GM20431 (cell line): ENCODE measurements around the gene STX8.
"Not testable (repeated sequence)": the region's sequence is repeated elsewhere in the genome, so short reads cannot be mapped to it uniquely, and the experiment has no call there.

Experiments
- in situ Hi-C: fragments of 300-500 bp; cut with MseI, MboI; formaldehyde crosslinking; loops from one replicate; pipeline ENCODE4 v1.15.0; 2020; ENCODE audit warnings: low sequenced_read_pairs; ENCODE audit not compliant: unreplicated experiment

The STX8 gene

GRCh38 chr17:9408868-9409829, 166.5 kb downstream of the STX8 start:
- in situ Hi-C loops = no loop called here

- in situ Hi-C loops = no loop called here
These were observed 167.2 kb downstream of the STX8 start for GRCh38 chr17:9408381-9408780.

DNA sequence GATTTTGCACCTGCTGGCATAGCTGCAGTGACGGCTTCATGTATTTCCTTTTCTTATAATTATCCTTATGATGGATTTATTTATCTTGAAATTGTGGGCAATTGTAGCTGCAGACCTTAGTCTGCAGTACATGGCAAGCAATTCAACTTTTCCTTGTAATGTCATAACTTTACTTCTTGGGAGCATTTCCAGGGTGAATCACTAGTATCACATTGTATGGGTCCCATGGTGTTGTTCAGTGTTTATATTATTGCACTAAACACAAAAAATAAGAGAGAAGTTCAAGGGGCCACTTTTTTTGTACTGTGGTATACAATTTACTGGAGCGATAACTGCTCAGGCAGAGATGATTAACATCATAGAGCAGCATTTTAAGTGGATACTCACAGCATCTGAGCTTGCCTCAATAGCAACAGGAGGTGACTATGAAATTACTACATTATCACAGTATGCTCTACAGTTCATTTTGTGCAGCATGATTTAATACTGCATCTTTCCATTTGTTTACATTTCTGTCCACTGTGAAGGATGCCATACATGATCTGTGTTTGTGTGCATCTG, 169.5 kb downstream of the STX8 start:
- in situ Hi-C loops = no loop called here

DNA sequence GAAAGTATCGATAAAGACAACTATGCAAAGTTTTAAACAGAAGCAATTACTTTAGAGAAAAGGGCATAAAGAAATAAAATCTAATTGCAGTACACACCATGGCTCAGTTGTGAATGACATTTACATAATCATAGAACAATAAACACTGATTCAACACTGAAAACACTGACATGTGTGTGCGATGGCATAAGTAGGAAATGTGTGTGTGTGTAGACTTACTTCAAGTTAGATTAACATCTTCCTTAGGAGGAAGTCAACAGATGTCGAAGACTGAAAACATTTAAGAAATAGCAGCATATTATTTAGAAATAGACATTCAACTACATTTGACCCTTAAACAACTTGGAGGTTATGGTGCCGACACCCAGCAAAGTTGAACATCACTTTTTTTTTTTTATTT, 172.4 kb downstream of the STX8 start:
- in situ Hi-C loops = no loop called here

GRCh38 chr17:9402590-9403199, 172.9 kb downstream of the STX8 start:
- in situ Hi-C loops = no loop called here

- in situ Hi-C loops = no loop called here
These were observed 174.2 kb downstream of the STX8 start for GRCh38 chr17:9401434-9401833.

- in situ Hi-C loops = no loop called here
These were observed 186.5 kb downstream of the STX8 start for GRCh38 chr17:9389111-9389527.

- in situ Hi-C loops = no loop called here
These were observed 189.2 kb downstream of the STX8 start for GRCh38 chr17:9386401-9386800.

- in situ Hi-C loops = no loop called here
These were observed 191.8 kb downstream of the STX8 start for GRCh38 chr17:9383826-9384225.

- in situ Hi-C loops = no loop called here
These were observed 193.0 kb downstream of the STX8 start for GRCh38 chr17:9382626-9383025.

- in situ Hi-C loops = no loop called here
These were observed 194.6 kb downstream of the STX8 start for GRCh38 chr17:9381068-9381467.

- in situ Hi-C loops = no loop called here
These were observed 195.3 kb downstream of the STX8 start for GRCh38 chr17:9380361-9380760.

DNA sequence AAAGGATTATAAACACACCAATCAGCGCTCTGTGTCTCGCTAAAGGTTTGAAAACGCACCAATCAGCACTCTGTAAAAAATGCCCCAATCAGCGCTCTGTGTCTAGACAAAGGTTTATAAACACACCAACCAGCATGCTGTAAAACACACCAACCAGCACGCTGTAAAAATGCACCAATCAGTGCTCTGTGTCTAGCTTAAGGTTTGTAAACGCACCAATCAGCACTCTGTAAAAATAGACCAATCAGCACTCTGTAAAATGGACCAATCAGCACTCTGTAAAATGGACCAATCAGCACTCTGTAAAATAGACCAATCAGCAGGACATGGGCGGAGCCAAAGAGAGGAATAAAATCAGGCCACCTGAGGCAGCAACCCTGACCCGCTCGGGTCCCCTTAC, 199.4 kb downstream of the STX8 start:
- in situ Hi-C loops = not testable (repeated sequence)

- in situ Hi-C loops = no loop called here
These were observed 204.6 kb downstream of the STX8 start for GRCh38 chr17:9371019-9371418.

DNA sequence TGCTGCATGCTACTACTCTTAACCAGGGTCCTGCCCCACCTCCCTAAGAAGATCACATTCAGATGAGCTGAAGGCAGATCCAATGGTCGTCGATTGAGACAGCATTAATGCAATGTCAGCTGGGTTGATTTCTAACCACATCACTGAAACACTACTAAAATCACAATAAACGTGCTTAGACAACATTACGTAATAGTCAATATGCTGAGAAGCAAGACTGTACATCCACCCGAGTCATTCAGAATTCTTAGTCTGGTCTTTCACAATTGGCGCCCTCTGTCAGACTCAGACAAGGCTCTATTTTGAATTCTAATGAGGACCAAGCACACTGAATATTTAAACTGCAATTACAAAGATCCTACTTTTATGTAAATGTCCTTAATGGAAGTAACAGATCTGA, 205.2 kb downstream of the STX8 start:
- in situ Hi-C loops = no loop called here

GRCh38 chr17:9368631-9369030, 207.0 kb downstream of the STX8 start:
- in situ Hi-C loops = no loop called here

GRCh38 chr17:9367156-9367555, 208.5 kb downstream of the STX8 start:
- in situ Hi-C loops = no loop called here

DNA sequence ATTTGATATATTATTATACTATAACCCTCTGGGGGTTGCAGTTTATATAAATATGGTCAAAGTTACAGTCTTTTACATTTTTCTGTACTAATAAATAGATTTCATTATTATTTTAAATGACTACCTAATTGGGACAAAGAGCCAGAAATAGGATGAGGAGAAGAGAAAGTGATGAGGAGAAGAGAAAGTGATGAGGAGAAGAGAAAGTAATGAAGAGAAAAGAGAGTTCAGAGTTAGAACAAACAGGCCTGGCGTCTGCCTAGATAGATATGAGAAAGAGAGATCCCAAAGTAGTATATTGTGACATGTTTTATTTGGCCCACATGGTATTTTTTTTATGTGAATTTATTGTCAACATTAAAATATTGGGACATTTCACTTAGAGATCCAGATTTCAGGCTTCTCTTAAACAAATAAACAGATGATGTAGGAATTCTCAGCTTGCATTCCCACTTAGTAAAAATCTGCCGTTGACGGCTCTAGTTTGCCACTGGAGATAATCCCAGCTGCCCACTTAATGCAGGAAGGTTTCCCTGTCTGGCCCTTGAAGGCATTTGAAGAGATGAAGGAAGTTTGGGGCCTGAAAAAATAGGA, 210.7 kb downstream of the STX8 start:
- in situ Hi-C loops = no loop called here

GRCh38 chr17:9363440-9364350, 211.9 kb downstream of the STX8 start:
- in situ Hi-C loops = no loop called here
